ENCODE measurements around the gene LBR.
"Not testable (repeated sequence)": the region's sequence is repeated elsewhere in the genome, so short reads cannot be mapped to it uniquely, and the experiment has no call there.

The LBR gene

DNA sequence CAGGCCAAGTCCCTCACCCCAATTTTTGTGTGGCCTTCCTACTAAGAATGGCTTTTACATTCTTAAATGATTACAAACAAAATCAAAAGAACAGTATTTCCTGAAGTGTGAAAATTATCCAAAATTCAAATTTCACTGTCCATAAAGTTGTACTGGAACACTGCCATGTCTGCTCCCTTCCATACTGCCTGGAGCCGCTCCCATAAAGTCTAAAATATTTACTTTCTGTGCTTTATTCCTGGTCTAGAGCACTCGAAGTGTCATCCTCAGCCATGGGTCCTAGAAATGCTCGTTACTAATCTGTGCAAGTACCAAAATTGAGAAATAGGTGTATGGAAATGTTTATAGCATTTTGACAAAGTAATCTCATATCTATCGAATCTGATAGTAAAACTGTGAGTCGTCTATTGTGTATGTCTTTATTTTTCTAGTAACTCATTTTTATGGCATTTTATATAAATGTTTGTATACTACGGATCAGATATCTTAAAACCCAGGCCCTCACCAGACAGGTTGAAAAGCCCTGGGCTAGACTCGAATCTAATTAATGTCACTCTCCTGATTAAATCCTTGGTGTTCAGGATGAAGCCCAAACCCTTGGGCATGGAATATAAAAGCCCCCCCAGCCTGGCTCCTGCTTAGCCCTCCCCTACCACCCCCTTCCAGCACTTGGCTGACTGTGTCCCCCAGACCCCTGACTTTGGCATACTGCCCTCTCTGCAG lies 4.9 kb downstream of the LBR start:
- no peak for DNase-seq (ENCODE audit: low read depth in 2 of 2)

DNA sequence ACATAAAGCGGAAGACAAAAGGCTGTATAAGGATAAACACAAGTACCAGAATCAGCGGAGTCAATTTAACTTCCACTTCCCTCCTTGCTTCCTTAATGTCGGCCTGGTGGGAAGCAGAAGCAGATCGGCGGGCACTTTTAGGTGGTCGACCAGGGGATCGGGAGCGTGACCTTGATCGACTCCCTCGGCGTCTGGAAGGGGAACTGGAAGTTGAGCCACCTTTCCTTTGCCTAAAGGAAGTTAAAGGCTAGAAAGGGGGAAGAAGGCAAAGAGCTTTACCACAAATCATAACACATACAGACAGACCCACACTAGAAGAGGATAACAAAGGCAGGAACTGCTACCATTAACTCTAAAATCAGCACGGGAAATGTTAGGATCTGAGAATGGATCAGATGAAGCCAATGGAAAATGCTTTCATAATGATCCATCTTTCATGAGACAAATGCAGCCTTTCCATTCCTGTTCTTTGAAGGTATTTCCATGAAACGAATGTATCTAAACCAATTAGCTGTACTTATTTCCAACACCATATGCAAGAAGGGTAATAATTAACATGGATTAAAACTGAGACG lies 5.7 kb downstream of the LBR start:
- DNase-seq (ENCODE audit: low read depth in 2 of 2), result no peak

DNA sequence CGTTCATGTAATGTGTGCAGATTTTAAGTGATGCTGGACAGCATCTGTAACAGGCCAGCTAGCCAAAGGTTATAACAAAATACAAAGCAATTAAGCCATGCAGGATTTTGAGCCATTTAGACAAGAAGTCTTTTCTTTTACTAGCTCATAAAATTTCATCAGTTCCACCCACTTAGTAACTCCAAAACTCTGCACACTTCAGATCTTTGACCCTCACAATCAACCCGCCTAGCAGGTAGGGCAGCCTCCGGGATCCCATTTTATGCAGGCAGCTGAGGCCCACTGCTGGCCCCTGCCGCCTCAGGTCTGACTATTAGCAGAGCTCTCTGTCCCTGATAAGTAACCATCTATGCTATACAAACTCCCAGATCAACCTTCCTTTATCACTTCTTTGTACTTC lies 9.2 kb downstream of the LBR start:
- no peak for DNase-seq (ENCODE audit: low read depth in 2 of 2)

DNA sequence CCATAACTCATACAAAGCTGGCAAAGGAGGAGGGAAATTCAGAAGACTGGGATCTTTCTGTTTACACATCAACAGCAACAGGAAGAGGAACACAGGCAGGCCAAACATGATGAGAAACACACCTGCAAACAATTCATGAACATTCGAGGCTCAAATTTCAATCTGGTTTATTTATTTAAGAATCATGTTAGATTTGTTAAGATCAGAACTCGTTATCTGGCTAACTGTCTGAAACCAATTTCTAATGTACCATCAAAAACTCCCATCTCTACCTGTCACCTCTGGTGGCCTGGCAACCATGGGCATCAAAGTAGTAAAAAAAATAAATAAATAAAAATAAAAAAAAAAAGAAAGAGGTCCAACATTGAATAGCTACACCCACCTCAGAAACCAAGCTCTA lies 9.8 kb downstream of the LBR start:
- no peak for DNase-seq (ENCODE audit: low read depth in 2 of 2)

DNA sequence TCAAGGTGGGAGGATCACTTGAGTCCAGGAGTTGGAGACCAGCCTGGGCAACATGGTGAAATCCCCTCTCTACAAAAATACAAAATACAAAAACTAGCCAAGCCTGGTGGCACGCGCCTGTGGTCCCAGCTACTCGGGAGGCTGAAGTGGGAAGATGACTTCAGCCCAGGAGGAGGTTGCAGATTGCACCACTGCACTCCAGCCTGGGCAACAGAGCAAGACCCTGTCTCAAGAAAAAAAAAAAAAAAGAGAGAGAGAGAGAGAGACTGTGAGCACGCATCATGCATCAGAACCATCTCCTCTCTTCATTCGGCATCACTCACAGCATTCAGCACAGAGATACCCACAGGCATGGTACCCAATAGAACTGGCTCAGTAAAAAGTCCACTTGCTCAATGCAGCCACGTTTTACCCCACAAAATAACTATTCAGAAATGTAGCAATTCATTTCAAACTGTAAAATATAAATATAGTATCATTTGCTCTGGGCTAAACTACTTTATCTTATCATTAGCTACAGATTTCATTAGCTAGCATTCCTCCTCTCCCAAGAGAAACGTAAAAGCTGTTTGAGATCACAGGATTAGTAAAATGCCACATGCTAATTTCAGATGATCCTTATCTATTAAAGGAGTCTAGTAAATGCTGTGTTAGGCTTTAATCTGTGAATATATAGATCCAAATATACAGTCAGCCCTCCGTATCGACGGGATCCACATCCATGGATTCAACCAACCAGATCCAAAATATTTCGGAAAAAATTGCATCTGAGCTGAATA lies 11.7 kb downstream of the LBR start:
- DNase-seq (ENCODE audit: low read depth in 2 of 2), result no peak

DNA sequence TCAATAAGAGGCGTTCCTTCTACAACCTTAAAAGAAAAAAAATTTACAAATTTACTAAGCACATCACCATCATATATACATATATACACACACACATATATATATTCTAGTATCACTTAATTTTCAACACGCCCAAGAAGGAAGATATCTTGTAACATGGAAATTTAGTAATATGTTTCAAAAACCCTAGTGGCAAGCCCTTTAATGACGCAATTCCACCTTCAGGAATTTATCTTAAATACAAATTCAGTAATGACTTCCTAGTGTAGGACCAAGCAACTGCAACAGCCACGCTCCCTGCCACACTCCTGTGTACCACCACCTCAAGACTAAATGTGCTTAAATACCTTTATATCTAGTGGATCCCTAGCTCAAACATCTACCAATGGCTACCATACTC lies 12.5 kb downstream of the LBR start:
- no peak for DNase-seq (ENCODE audit: low read depth in 2 of 2)

DNA sequence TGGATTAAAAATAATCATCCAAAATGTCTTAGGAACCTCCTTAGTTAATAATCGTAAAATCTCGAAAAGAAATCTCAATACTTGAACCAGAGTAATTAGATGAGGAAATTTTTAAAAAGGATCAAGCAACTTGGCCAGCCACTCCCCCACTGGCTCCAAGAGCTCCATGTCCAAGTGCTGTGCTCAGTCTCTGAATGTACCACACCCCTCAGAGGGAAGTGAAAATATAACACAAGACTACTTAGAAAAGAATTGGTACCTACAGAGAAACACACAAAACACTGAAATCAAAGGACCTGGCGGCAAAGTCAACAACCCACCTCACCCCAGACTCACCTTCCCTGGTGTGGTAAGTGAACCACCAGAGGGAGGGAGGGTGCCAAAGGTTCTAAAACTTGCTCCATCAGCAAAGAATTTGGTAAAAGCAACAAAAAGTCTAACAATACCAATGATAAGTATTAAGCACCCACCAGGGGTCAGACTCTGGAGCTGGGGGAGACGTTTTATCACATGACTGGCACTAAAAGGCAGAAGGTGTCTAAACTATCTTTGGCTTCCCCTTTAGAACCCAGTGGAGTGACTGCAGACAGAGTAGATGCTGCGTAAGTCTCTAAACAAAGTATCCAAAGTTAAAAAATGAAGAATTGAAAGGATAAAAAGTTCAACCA lies 14.0 kb downstream of the LBR start:
- DNase-seq (ENCODE audit: low read depth in 2 of 2), result no peak

DNA sequence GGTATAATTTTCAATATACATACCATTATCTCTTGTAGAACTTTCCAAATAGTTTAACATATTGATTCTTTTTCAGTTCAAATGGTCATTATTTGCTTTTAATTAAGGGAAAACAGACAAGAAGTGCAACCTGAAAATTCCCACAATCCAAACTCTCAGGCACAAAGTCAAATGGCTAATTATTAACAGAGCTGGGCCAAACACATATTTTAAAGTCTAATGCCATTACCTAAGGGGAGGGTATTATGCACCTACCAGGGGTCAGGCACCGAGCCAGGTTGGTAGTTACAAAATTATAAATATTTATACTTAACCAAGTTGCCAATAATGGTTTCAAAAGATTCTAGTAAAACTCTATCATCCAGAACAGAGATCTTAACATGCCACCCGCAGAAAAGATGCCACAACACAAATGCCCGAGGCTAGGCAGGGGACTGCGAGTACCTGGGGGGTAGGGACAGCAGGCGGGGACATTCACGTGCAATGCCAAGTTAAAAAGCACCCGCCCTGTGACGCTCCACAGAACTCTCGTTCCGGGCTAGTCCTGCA lies 15.0 kb downstream of the LBR start:
- no peak for DNase-seq (ENCODE audit: low read depth in 2 of 2)

DNA sequence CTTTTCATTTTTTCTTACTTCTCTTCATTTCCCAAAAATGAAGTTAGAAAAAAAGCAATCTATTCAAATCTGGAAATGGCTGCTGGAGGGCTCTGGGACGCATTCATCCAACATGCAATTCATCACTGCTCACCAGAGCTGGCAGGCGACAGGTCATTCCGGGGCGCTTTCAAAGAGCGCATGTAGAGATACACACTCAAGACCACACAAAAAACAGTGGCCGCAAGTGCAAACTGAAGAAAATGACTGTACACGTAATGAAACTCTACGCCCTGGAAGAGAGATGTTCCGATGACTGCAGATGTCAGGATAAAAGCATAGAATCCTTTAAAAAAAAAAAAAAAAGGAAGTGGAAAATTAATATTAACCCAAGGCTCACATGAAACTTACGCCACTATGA lies 15.5 kb downstream of the LBR start:
- no peak for DNase-seq (ENCODE audit: low read depth in 2 of 2)

DNA sequence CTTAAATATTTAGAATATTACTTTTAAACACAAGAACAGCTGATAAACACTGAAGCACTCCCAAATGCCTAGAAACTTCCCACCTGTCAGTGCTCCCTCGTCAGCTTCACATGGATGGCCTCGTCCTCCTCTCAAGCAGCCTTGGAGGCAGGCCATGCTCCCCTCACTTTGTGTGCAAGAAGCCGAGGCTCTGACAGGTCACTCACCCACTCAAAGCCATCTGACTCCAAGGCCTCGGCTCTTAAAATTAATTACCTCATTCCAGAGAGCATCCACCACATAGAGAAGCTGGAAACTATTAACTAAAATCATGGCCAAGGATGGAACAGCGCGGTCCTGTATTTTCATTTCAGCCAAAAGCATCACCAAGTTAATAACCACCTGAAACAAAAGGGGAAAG lies 17.8 kb downstream of the LBR start:
- no peak for DNase-seq (ENCODE audit: low read depth in 2 of 2)

DNA sequence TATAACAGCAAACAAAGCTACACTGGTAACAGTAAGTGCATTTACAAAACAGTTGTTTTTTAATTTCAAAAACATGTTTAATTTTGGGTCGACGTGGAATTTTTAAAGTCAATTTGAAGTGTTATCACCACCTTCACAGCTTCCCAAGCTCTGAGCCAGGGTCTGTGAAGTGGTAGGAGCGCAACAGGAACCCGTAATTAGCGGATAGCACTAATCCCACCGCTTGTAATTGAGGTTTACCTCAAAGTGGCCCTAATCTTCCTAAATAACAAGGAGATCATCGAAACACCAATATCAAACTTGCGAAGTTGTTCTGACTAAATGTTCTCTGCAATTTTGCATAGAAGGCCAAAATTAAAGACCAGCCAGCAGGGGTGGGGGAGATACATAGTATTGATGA lies 18.8 kb downstream of the LBR start:
- no peak for DNase-seq (ENCODE audit: low read depth in 2 of 2)

DNA sequence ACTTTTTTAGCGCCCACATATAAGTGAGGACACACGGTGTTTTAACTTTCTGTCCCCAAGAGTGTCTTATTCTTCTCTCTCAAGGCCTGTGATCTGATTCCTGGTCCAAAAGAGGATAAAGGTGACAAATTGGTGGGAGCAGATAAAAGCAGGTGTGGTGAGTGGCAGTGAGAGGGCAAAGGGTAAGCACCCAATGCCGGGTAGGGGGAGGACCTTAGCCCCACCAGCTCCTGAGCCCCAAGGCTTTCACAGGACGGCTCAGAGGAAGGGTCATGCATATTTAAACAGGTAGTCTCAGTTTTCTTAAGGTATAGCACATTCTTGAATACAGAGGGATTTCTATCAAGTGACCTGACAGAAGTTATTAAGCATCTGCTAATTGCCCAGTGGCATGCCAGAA lies 19.6 kb downstream of the LBR start:
- no peak for DNase-seq (ENCODE audit: low read depth in 2 of 2)

DNA sequence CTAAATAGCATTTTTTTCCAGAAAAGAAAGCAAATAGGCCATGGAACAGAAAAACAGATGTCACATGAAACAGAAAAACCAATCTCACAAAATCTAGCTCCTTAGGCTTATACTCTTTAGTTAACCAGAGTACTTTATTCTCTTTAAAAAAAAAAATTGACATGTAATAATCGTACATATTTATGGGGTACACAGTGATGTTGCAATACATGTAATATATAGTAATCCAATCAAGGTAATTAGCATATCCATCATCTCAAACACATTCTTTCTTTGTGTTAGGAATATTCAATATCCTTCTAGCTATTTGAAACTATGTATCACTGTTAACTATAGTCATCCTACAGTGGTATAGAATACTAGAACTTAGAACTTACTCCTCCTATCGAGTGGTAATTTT lies 20.1 kb downstream of the LBR start:
- no peak for DNase-seq (ENCODE audit: low read depth in 2 of 2)

DNA sequence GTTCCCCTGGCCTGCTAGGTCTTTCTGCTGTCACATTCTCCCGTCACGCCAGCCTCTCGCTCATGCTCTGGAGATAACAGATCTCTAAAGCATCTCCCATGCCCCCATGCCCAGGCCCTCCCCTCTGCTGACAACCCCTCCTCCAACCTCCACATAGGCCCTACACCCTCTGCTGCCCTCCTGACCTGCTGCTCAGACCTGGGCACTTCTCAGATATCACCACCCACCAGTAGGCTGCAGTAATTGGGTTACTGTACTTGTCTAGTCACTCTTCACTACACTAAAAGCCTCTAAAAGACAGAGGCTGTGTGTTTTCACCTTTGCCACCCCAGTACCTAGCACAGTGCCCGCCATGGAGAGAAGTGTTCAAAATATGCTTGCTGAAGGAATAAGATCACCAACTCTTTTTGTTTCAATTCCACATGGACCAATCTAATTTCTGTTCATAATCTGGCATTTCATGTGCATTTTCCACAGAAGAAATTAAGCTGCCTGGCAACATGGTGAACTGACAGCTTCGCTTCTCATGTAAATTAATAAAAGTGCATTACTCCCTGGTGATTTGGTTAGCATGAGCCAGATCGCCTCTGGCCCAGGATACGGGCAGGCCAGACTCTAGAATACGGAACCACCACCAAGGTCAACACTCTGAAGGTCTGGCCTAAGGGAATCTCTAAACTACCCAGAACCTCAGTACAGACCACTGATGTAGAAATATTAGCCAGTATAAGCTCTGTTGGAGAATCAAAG lies 20.7 kb downstream of the LBR start:
- DNase-seq (ENCODE audit: low read depth in 2 of 2), result no peak

DNA sequence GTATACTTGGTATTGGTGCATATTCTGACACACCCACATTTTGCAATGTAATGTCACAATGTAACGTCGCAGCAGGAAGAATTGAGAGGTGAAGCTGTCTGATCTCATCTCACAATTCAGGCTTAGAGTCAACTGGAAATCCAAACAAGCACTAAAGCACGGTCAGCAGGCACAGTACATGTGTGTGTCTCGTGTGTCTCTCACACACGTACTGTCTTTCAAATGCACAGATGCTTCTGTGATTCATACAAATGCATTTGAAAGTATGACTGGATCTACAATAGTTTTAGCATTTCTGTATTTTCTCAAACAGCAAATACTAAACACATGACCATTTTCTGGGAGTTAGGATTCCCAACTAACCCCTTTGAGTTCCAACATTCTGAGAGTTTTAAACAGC lies 26.9 kb downstream of the LBR start:
- DNase-seq (ENCODE audit: low read depth in 2 of 2), result no peak

DNA sequence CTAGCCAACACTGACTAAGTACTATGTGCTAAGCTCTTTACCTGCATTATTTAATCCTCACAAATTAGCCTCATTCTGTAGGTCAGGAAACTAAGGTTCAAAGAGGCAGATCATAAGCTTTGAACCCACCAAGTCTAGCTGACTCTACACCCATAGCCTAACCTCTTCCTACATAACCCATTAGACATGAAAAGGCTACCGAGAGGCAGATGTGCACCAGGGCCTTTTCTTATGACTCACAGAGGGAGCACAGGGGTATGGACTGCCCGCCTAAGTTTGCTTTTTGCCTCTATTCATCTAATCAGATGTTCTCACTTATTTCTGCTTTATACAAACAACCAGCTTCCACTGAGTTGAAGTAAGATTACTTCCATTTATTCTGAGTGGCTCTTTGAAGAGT lies 31.5 kb downstream of the LBR start:
- DNase-seq (ENCODE audit: low read depth in 2 of 2), result no peak

DNA sequence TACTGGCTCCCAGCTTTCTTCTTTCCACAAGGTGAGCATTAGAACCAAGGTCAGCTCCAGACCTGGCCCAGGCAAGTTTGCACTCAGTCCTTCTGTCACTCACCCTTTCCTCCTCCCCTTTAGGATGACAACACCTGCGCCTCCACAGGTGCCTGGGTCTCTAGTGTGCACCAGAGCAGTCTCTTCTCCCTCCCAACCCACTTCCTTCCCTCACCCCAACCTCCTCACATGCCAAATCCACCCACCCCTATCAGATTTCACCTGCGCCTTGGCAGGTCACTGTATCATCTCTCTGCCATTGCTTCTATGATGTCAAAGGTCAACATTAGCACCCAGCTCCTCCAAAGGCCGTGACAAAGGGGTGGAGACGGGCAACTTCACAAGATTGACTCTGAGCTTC lies 38.0 kb downstream of the LBR start:
- no peak for DNase-seq (ENCODE audit: low read depth in 2 of 2)

DNA sequence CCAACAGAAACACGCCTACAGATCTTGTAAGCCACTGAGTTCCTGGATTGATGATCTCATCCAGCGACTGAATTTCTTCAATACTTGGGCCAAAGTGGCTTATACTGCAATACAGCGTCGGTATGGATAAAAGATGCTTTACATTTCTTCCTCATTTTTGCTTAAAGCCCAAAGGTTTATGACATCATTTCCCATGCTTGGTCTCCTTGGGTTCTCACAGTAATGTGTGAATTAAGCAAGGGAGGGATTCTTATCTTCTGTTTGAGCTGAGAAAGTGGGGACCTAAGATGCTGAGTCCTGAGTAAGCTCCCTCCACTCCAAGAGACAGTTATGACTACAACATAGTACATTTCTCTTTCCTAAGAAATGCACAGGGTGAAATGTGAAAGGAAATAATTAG lies 39.5 kb downstream of the LBR start:
- no peak for DNase-seq (ENCODE audit: low read depth in 2 of 2)

DNA sequence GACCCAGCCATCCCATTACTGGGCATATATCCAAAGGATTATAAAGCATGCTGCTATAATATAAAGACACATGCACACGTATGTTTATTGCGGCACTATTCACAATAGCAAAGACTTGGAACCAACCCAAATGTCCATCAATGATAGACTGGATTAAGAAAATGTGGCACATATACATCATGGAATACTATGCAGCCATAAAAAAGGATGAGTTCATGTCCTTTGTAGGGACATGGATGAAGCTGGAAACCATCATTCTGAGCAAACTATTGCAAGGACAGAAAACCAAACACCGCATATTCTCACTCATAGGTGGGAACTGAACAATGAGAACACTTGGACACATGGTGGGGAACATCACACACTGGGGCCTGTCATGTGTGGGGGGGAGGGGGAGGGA lies 41.0 kb downstream of the LBR start:
- not testable (repeated sequence) for DNase-seq (ENCODE audit: low read depth in 2 of 2)

DNA sequence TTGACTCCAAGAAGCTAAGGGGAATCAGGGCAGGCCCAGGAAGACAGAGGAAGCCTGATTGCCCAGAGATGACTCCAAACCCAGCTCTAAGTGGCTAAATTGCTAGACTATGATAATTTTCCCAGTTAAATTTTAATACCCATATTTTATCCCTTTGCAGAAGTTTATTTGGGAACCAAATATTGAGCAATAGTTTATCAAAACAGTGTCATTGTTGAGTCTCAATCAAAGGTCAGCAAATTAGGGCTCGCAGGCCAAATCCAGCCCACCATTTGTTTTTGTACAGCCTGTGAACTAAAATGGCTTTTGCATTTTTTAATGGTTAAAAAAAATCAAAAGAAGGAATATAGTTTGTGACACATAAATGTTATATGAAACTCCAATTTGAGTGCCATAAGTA lies 47.1 kb downstream of the LBR start:
- DNase-seq (ENCODE audit: low read depth in 2 of 2), result no peak

DNA sequence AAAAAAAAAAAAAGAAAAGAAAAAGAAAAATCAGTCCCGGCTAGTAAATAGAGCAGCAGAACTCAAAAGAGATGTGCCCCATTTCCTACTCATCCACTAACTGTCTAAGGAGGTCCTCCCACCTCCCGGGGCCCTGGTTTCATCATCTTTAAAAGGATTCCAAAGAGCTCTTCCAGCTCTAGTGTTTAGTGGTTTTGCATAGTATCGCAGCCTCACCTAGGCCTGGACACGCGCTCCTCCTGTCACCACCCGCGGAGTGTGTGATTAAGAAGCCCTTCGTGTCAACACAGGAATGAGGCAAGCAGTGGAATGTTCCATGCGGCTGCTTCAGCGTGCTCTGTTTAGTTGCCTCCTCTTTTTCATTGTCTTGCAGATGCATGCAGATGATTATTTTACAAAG lies 49.0 kb downstream of the LBR start:
- DNase-seq (ENCODE audit: low read depth in 2 of 2), result no peak

DNA sequence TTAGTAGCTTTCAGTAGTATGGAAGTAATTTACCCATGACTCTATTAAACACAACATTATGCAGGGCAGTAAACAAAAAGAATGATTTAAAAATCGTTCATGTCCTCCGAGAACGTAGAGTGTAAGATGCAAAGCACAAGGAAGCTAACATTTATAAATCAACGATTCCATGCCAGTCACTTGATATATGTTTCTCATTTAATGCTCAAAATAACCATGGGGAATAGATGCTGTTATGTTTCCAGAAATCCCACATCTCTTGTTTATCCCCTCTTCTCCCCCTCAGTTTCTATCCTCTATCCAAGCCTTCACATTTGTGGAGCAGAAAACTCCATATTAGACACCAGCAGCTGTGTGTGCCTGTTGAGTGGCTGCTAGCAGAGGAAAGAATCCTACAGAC lies 52.8 kb downstream of the LBR start:
- DNase-seq (ENCODE audit: low read depth in 2 of 2), result no peak
